RWPE2 (cell line): ENCODE data around the gene KAT8.

Experiments
- ATAC-seq: fragments of 200-7000 bp; cut with Tn5 transposase; 3 replicates; pipeline ENCODE4 v1.9.1; 2021; ENCODE audit warnings: low read depth
- DNase-seq: peaks from one replicate; pipeline ENCODE4 v3.0.0-alpha.2; 2020; ENCODE audit warnings: low spot score
- H3K27ac ChIP-seq: fragments of 450-650 bp; 2 replicates; pipeline ENCODE4 v1.5.1; 2017; ENCODE audit warnings: mild to moderate bottlenecking; ENCODE audit not compliant: poor library complexity, severe bottlenecking
- H3K27me3 ChIP-seq: fragments of 250-450 bp; sonication (Bioruptor Pico); 2 replicates; pipeline ENCODE4 v1.5.1; 2021; ENCODE audit warnings: mild to moderate bottlenecking, moderate library complexity; ENCODE audit not compliant: insufficient read depth, poor library complexity, severe bottlenecking
- H3K36me3 ChIP-seq: fragments of 250-450 bp; sonication (Bioruptor Pico); 2 replicates; pipeline ENCODE4 v1.5.1; 2020; ENCODE audit warnings: low read depth, mild to moderate bottlenecking, moderate library complexity
- H3K4me1 ChIP-seq: fragments of 250-450 bp; sonication (Bioruptor Pico); 2 replicates; pipeline ENCODE4 v1.5.1; 2021; ENCODE audit warnings: mild to moderate bottlenecking, moderate library complexity; ENCODE audit not compliant: insufficient read depth, poor library complexity, severe bottlenecking
- H3K4me3 ChIP-seq: fragments of 250-450 bp; sonication (Bioruptor Pico); 2 replicates; pipeline ENCODE4 v1.5.1; 2021; ENCODE audit warnings: mild to moderate bottlenecking, moderate library complexity; ENCODE audit not compliant: severe bottlenecking
- H3K9me3 ChIP-seq: fragments of 250-450 bp; sonication (Bioruptor Pico); 2 replicates; pipeline ENCODE4 v1.5.1; 2021; ENCODE audit warnings: mild to moderate bottlenecking, moderate library complexity; ENCODE audit not compliant: severe bottlenecking
- TF ChIP-seq, protein P1 (sequence below): fragments of 450-650 bp; IDR thresholded peaks from one replicate; pipeline ENCODE4 v1.5.1; 2017; ENCODE audit warnings: mild to moderate bottlenecking, moderate library complexity; ENCODE audit not compliant: poor library complexity, severe bottlenecking

KAT8 gene

DNA sequence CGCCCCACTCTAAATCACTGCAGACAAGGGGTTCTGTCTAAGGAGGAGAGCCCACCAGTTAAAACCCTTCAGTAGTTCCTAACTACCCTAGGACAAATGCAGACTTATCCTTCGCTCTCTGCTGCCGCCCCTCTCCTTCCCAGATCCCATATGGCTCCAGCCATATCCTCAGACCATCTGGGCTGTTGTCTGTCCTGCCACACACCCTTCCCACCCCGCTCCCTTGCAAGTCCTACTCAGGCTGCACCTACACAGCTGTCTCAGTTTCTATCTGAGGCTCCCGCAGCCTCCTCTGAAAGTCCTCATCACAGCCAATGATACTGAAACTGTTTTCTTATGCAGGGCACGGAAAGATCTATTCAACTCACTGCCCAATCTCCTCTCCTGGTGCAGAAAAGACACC is 10.0 kb upstream of the KAT8 start:
- no peaks in the 10 kb centered on the region for H3K27me3 ChIP-seq
- H3K27ac ChIP-seq: peak overlapping the region; percentile 42
- no peaks in the 10 kb centered on the region for H3K4me1 ChIP-seq
- DNase-seq: no peak
- H3K36me3 ChIP-seq: peaks cover 34% of the 10 kb centered on the region
- no peak overlapping the region for H3K4me3 ChIP-seq
- H3K9me3 ChIP-seq: no peaks in the 10 kb centered on the region
- TF ChIP-seq, protein P1, sequence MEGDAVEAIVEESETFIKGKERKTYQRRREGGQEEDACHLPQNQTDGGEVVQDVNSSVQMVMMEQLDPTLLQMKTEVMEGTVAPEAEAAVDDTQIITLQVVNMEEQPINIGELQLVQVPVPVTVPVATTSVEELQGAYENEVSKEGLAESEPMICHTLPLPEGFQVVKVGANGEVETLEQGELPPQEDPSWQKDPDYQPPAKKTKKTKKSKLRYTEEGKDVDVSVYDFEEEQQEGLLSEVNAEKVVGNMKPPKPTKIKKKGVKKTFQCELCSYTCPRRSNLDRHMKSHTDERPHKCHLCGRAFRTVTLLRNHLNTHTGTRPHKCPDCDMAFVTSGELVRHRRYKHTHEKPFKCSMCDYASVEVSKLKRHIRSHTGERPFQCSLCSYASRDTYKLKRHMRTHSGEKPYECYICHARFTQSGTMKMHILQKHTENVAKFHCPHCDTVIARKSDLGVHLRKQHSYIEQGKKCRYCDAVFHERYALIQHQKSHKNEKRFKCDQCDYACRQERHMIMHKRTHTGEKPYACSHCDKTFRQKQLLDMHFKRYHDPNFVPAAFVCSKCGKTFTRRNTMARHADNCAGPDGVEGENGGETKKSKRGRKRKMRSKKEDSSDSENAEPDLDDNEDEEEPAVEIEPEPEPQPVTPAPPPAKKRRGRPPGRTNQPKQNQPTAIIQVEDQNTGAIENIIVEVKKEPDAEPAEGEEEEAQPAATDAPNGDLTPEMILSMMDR: no peak
- ATAC-seq: no peak

DNA sequence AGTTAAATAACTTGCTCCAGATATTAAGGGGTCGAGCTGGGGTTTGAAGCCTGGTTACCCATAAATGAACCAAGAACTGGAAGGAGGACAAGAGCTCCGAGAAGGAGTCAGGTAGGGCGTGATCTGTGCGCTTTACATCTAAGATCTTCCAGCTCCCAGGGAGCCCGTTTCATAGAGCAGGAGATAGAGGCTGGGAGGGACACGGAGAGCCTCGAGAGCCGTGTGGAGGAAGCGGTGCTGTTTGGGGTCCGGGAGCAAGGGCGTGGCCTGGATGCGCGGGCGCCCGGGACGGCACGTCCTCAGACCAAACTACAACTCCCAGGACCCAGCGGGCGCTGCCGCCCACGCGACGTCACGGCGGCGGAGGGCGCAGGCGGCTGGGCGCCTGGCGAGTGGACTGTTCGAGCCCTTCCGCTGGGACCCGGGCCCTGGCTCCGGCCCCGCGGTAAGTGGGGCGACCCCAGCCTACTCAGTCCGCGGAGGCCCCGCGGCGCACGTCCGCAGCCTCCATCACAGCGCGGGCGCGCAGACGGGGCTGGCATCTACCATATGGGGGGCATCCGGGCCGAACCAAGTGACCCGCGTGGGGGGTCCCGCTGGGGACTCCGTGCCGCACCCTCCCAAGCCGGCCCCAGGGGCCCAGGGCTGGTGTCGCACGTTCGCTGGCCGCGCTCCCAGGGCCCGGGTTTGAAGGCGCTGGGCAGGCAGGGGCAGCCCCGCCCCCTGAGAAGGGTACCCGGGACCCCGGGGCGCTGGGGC is 9.2 kb upstream of the KAT8 start, which contains the start of gene BCKDK:
Gene BCKDK (plus strand): TSS at position 352 of the 759 bp plus-strand sequence. CDS start 838 bp downstream, outside the sequence.
- Histone ChIP-seq H3K4me3 (peak within 1 kb of the TSS; percentile 82), H3K9me3 (no peaks in the 10 kb centered on the region), H3K4me1 (no peaks in the 10 kb centered on the region), H3K27me3 (no peaks in the 10 kb centered on the region), H3K27ac (peak within 1 kb of the TSS; percentile 42), H3K36me3 (peaks cover 38% of the 10 kb centered on the region)
- TF ChIP-seq, protein P1: no peak
- peak; percentile 86 for ATAC-seq
- DNase-seq: peak; percentile 70

DNA sequence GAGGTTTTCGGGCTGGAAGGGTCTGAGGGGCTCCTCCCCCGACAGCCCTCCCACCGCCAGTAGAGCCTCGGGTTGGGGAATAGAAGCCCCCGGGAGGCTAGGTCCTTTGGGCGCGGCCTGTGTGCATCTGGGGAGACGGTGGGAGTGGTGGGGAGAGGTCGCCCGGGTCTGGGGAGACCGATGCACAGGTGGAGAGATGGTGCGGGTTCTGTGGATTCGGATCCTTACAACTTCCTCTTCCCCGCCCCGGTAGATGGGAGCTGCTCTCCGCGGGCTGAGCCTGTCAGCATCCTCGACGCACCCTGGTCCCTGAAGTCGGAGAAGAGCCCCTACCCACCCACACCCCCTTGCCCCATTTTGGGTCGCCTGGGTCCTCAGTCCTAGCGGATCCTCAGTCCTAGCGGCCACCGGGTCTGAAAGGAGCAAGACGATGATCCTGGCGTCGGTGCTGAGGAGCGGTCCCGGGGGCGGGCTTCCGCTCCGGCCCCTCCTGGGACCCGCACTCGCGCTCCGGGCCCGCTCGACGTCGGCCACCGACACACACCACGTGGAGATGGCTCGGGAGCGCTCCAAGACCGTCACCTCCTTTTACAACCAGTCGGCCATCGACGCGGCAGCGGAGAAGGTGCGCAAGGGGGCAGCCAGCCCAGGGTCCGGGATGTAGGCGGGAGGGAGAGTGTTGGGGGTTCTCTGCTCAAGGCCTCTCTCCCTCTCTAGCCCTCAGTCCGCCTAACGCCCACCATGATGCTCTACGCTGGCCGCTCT is 8.5 kb upstream of the KAT8 start:
- DNase-seq: peak; percentile 61
- no peaks in the 10 kb centered on the region for H3K27me3 ChIP-seq
- TF ChIP-seq, protein P1: no peak
- peaks cover 38% of the 10 kb centered on the region for H3K36me3 ChIP-seq
- H3K4me3 ChIP-seq: peak overlapping the region; percentile 82
- peak; percentile 11; the same call in 2 of the 3 replicates for ATAC-seq
- H3K9me3 ChIP-seq: no peaks in the 10 kb centered on the region
- H3K4me1 ChIP-seq: no peaks in the 10 kb centered on the region
- peak overlapping the region; percentile 42 for H3K27ac ChIP-seq

DNA sequence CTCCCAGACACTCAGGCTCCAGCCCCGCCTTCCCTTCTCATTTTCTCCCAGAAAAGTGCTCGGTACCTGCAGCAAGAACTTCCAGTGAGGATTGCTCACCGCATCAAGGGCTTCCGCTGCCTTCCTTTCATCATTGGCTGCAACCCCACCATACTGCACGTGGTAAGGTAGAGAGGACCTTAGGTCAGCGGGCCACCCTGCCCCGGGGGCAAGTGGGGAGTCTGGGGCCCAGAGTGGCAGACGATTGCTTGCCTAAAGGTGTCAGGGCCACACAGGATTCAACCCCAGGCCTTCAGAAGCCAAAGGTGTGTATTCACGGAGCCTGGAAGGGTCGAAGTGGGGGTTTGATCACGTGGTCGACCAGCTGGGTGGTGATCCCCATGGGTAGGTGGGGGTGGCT is 7.8 kb upstream of the KAT8 start:
- Histone ChIP-seq H3K27me3 (no peaks in the 10 kb centered on the region), H3K27ac (no peak overlapping the region), H3K4me3 (no peak overlapping the region), H3K9me3 (no peaks in the 10 kb centered on the region), H3K4me1 (no peaks in the 10 kb centered on the region), H3K36me3 (peaks cover 38% of the 10 kb centered on the region)
- DNase-seq (no peak), ATAC-seq (no peak)
- TF ChIP-seq, protein P1: no peak
